Thymus (tissue), 11 donors: ENCODE measurements around the gene AFAP1L2. TPM values are rescaled to one million over a fixed set of nuclear protein-coding genes. Genes with fewer than 3 reads are reported as not detected.

Source experiments
- DNase-seq, 9 donors: peaks; one replicate each; pipeline ENCODE4 v3.0.0-alpha.2; 2013; ENCODE audit warnings: low spot score in 9 of 9, low read depth in 6 of 9, missing footprints in 1 of 9
- H3K27ac ChIP-seq, 2 donors: one replicate each; pipeline ENCODE4 v1.5.1; 2013; ENCODE audit warnings: control low read depth in 1 of 2, low read depth in 1 of 2, low read length in 1 of 2, mild to moderate bottlenecking in 1 of 2, moderate library complexity in 1 of 2
- H3K27me3 ChIP-seq, 2 donors: one replicate each; pipeline ENCODE4 v1.5.1; 2013; ENCODE audit warnings: low read length in 1 of 2; ENCODE audit not compliant: control insufficient read depth in 2 of 2, insufficient read depth in 1 of 2
- H3K36me3 ChIP-seq, 2 donors: one replicate each; pipeline ENCODE4 v1.5.1; 2013; ENCODE audit warnings: low read length in 1 of 2, mild to moderate bottlenecking in 1 of 2, moderate library complexity in 1 of 2; ENCODE audit not compliant: control insufficient read depth in 2 of 2, insufficient read depth in 2 of 2
- H3K4me1 ChIP-seq, 2 donors: one replicate each; pipeline ENCODE4 v1.5.1; 2013; ENCODE audit warnings: low read length in 2 of 2; ENCODE audit not compliant: control insufficient read depth in 2 of 2, insufficient read depth in 2 of 2
- H3K4me3 ChIP-seq, 2 donors: one replicate each; pipeline ENCODE4 v1.5.1; 2013; ENCODE audit warnings: low read length in 2 of 2, control low read depth in 1 of 2, mild to moderate bottlenecking in 1 of 2
- H3K9me3 ChIP-seq, 2 donors: one replicate each; pipeline ENCODE4 v1.5.1; 2013; ENCODE audit warnings: low read length in 1 of 2, mild to moderate bottlenecking in 1 of 2; ENCODE audit not compliant: control insufficient read depth in 2 of 2, insufficient read depth in 1 of 2
- WGBS: extraction: QIAGEN DNeasy Blood & Tissue Kit; methylation state at CpG from one replicate; pipeline ENCODE4 v1.1.7; 2013; 5-methylcytosine and 5-hydroxymethylcytosine counted together
- polyA plus RNA-seq: library from polyadenylated mRNA; stranded (reverse); fragments of 200-250 nt; gene quantifications from one replicate; pipeline ENCODE4 v1.2.3, GENCODE V29; 2013
- total RNA-seq: library from RNA; stranded (reverse); fragments of 120-200 nt; gene quantifications from one replicate; pipeline ENCODE4 v1.2.4, GENCODE V29; 2013
- donor health status: healthy.

The AFAP1L2 gene
- total and polyA plus RNA-seq, 2 donors: 15.8 to 21.3 TPM

DNA sequence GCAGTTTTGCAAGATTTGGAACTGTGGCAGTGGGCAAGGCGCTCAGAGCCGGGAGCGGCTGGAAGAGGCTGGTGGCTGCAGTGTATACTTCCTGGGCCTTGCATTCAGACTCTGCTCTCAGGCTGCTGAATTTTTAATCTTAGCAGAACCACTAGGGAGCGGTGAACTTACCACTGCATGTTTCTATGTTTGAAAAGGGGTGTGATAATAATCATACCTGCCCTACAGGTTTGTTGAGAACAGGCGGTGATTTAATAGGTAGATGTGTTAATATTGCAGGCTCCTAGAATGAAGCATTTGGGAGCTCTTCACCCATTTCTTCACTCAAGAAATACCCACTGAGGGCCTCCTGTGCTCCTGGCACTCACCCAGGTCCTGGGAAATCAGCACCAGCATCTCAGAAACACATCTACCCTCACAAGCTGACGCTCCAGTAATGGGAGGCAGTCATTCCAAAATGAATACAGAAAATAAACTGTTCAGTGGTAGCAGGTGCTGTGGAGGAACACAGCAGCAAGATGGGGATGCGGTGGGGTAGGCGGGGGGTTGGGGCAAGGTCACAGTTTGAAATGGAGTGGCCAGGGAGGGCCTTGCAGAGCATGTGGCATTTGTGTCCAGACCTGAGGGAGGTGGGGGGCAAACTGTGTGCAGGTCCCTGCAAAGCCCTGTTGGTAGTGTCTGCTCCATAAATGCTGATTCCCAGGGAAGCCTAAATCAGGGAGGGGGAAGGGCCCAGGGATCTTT lies 124.2 kb downstream of the AFAP1L2 start:
- Histone ChIP-seq H3K27me3 (peaks cover 0 to 6% of the 10 kb centered on the region in 2 donors), H3K36me3 (no peaks in the 10 kb centered on the region), H3K4me3 (no peak overlapping the region), H3K27ac (no peak overlapping the region), H3K4me1 (no peaks in the 10 kb centered on the region), H3K9me3 (no peaks in the 10 kb centered on the region)
- 96% methylated on average over 8 of the region's 8 CpGs for WGBS
- no peak for DNase-seq

DNA sequence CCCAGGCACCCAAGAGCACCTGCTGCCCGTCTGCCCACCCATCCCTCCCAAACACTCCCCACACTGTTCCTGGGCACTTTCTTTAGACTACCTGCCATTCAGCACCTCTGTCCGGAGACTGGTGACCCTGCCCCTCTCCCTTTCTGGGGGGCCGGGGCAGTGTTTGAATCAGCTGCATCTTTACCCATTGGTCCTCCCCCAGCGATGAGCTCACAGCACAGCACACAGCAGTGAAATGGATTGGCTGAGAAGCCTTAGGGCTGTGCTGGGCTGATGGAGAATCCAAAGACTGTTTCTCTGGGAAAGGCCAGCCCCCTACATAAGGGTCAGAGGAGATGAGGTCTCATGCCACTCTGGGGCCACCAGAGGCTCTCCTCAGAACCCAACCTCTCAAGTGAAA lies 125.0 kb downstream of the AFAP1L2 start:
- peaks cover 0 to 6% of the 10 kb centered on the region in 2 donors for H3K27me3 ChIP-seq
- H3K9me3 ChIP-seq: no peaks in the 10 kb centered on the region
- no peaks in the 10 kb centered on the region for H3K36me3 ChIP-seq
- no peak overlapping the region for H3K27ac ChIP-seq
- DNase-seq: no peak
- over 99% methylated on average over 4 of the region's 4 CpGs for WGBS
- no peak overlapping the region for H3K4me3 ChIP-seq
- H3K4me1 ChIP-seq: no peaks in the 10 kb centered on the region

DNA sequence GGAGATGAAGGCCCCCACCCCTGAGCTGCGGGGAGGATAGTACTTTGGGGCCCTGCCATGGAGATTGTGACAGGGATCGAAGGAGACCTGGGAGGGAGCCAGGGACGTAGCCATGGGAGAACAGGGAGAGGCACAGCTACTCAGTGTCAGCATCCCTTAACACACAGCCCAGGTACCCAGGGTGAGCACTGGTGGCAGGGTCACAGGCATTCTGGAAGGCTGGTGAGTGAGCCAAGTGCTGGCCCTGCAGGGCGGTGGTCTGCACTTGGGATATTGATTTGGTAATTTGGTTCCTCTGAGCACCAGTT lies 125.5 kb downstream of the AFAP1L2 start:
- H3K36me3 ChIP-seq: no peaks in the 10 kb centered on the region
- peaks cover 0 to 6% of the 10 kb centered on the region in 2 donors for H3K27me3 ChIP-seq
- 95% methylated on average over 4 of the region's 4 CpGs for WGBS
- H3K27ac ChIP-seq: no peak overlapping the region
- H3K4me3 ChIP-seq: no peak overlapping the region
- DNase-seq: no peak
- no peaks in the 10 kb centered on the region for H3K9me3 ChIP-seq
- H3K4me1 ChIP-seq: no peaks in the 10 kb centered on the region

DNA sequence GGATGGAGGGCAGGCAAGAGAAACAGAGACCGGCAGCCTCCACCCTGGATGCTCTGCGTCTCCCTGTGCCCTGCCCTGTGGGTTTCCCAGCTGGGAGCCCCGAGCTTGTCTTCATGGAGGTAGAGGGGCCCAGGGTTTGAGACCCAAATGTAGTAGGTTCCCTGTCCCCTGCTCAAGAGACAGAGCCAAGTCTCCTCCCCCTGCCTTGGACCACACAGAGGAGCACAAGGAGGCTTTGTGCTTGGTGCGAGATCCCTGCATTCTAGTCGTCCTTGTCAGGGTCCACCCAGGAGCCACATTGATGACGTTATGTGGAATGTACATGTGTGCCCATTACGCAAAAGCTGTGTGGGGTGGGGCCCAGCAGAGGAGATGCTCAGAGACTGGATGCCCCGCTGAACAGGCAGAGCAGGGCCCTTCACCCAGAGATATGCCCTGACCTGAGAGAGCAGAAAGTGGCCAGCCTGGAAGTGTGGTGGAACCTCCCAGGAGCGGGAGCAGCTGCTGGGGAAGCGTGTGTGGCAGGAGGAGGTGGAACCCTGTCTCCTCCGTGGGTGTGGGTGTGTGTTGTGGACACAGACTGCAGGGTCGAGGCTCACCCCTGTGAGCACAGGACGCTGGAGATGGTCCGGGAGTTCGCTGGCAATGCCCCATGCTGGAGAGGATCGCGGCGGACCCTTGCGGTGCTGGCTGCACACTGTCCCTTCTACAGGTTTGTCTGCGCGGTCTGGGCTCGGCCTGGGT lies 126.0 kb downstream of the AFAP1L2 start:
- Histone ChIP-seq H3K36me3 (no peaks in the 10 kb centered on the region), H3K4me3 (no peak overlapping the region), H3K9me3 (no peaks in the 10 kb centered on the region), H3K27ac (no peak overlapping the region), H3K27me3 (peaks cover 0 to 6% of the 10 kb centered on the region in 2 donors), H3K4me1 (no peaks in the 10 kb centered on the region)
- WGBS: 96% methylated on average over 22 of the region's 22 CpGs
- DNase-seq: no peak

DNA sequence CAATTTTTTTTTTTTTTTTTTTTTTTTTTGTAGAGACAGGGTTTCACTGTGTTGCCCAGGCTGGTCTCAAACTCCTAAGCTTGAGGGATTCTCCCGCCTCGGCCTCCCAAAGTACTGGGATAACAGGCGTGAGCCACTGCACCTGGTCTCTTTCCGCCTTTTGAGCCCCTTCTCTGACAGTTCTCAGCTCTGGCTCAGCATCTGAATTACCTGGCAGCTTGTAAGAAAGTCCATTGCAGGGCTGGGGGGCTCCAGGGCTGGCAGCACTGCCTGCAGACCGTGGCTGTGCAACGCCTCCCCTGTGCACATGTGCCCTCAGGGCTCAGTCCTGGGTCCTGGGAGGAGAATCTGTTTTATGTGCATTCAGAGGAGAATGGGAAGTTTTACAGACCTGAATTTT lies 127.6 kb downstream of the AFAP1L2 start:
- H3K4me3 ChIP-seq: no peak overlapping the region
- no peak overlapping the region for H3K27ac ChIP-seq
- no peaks in the 10 kb centered on the region for H3K36me3 ChIP-seq
- DNase-seq: no peak
- 98% methylated on average over 6 of the region's 6 CpGs for WGBS
- H3K4me1 ChIP-seq: no peaks in the 10 kb centered on the region
- no peaks in the 10 kb centered on the region for H3K9me3 ChIP-seq
- H3K27me3 ChIP-seq: peaks cover 0 to 6% of the 10 kb centered on the region in 2 donors

DNA sequence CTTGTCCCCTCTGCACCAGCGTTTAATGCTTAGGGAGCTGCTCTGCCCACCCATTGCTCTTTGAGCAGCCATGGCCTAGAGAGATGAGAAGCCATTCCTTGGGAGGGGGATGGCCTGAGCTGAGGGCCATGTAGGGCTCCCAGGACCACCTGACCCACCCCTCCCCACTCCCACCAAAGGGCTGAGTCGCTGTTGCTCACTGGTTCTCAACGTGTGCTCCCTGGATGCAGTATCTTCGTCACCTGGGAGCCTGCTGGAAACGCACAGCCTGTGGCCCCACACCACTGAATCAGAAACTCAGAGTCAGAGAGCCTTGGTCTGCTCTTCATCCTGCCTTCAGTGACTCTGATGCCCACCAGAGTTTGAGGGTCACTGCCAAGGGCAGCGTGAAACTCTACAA lies 128.2 kb downstream of the AFAP1L2 start:
- no peak overlapping the region for H3K4me3 ChIP-seq
- H3K4me1 ChIP-seq: no peaks in the 10 kb centered on the region
- H3K36me3 ChIP-seq: no peaks in the 10 kb centered on the region
- H3K27me3 ChIP-seq: peaks cover 0 to 6% of the 10 kb centered on the region in 2 donors
- no peak for DNase-seq
- 93% methylated on average over 6 of the region's 6 CpGs for WGBS
- no peak overlapping the region for H3K27ac ChIP-seq
- no peaks in the 10 kb centered on the region for H3K9me3 ChIP-seq

DNA sequence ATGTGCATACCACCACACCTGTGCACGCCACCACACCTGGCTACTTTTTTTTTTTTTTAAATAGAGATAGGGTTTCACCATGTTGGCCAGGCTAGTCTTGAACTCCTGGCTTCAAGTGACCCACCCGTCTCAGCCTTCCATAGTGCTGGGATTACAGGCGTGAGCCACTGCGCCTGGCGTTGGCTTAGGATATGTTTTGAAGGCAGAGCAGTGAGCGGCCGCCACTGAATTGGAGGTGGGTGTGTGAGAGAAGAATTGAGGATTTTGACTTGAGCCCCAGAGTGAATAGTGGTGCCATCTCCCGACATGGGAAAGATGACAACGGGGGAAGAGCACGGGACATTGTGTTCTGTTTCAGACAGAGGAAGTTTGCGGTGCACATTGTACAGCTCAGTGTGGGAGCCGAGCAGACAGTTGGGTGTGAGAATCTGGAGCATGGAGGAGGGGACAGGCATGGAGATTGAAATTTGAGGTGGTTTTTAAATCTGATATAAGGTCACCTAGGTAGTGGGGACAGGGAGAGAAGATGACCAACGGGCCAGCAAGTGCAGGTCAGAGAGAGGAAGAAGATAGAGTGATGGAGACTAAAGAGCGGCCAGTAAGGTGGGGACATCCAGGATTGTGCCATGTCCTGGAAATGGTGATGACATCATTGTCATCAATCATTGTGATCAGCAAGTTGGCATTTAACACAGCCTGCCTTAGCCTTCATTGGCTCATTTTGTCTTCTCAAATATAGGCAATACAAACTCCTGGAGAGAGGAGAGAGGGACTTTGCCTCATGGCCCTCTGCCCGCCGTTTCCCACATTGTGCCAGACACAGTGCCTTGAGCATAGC lies 129.5 kb downstream of the AFAP1L2 start:
- no peaks in the 10 kb centered on the region for H3K36me3 ChIP-seq
- DNase-seq: no peak
- 96% methylated on average over 16 of the region's 16 CpGs for WGBS

DNA sequence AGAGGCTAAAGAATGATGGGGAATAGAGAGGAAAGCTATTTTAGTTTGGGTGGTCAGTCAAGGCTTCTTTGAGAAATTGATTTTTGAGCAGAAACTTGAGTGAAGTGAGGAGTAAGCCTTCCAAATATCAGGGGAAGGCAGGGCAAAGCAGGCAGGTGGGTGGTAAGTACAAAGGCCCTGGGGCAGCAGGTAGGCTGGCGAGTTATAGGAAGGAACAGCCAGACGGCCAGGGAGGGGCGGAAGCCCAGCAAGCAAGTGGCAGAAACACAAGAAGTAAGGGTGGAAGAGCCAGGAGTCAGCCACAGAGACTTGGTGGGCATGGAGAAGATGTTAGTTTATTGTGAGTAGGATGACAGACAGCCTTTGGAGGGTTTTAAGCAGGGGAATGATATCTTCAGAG lies 130.4 kb downstream of the AFAP1L2 start:
- no peak overlapping the region for H3K4me3 ChIP-seq
- no peaks in the 10 kb centered on the region for H3K9me3 ChIP-seq
- no peaks in the 10 kb centered on the region for H3K4me1 ChIP-seq
- WGBS: 100% methylated on average over 3 of the region's 3 CpGs
- H3K27me3 ChIP-seq: peaks cover 0 to 6% of the 10 kb centered on the region in 2 donors
- no peak for DNase-seq
- no peaks in the 10 kb centered on the region for H3K36me3 ChIP-seq
- H3K27ac ChIP-seq: no peak overlapping the region

More for the DNA sequence above, 129.5 kb downstream of the AFAP1L2 start:
- Histone ChIP-seq H3K9me3 (no peaks in the 10 kb centered on the region), H3K4me3 (no peak overlapping the region), H3K27me3 (peaks cover 0 to 6% of the 10 kb centered on the region in 2 donors), H3K4me1 (no peaks in the 10 kb centered on the region), H3K27ac (no peak overlapping the region)

DNA sequence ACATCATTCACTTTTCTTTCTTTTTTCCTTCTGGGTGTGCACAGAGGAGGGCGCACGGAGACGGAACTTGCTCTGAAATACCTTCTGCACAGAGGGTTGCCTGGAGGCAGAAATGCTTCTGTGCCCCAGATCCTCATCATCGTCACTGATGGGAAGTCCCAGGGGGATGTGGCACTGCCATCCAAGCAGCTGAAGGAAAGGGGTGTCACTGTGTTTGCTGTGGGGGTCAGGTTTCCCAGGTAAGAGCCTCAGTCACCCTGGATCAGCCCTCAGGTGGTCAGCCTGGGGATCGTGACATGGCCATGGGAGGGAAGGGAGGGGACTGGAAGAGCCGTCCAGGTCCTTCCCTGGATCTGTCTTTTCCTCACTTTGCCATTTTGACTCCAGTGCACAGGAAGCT lies 131.6 kb downstream of the AFAP1L2 start:
- no peak for DNase-seq

More for the DNA sequence above, 131.6 kb downstream of the AFAP1L2 start:
- peaks cover 0 to 1% of the 10 kb centered on the region in 2 donors for H3K4me1 ChIP-seq
- H3K4me3 ChIP-seq: no peak overlapping the region
- no peaks in the 10 kb centered on the region for H3K36me3 ChIP-seq
- H3K9me3 ChIP-seq: no peaks in the 10 kb centered on the region
- no peak overlapping the region for H3K27ac ChIP-seq
- no peaks in the 10 kb centered on the region for H3K27me3 ChIP-seq
- 96% methylated on average over 6 of the region's 6 CpGs for WGBS
